Hepatocyte (in vitro differentiated cells): ENCODE data around the gene THPO. TPM values are rescaled to one million over a fixed set of nuclear protein-coding genes. Genes with fewer than 3 reads are reported as not detected.

ENCODE experiments used
- DNase-seq: peaks from one replicate; pipeline ENCODE4 v3.0.0-alpha.2; 2016; ENCODE audit warnings: low spot score
- H2AFZ ChIP-seq: fragments of 200-600 bp; sonication (generic); 2 replicates; pipeline ENCODE4 v1.6.0; 2016; ENCODE audit warnings: antibody characterized with exemption, mild to moderate bottlenecking
- H3K27ac ChIP-seq: fragments of 200-600 bp; sonication (generic); 2 replicates; pipeline ENCODE4 v1.5.1; 2016; ENCODE audit warnings: mild to moderate bottlenecking
- H3K27me3 ChIP-seq: fragments of 200-600 bp; sonication (generic); 2 replicates; pipeline ENCODE4 v1.6.1; 2016
- H3K36me3 ChIP-seq: fragments of 200-600 bp; sonication (generic); replicated peaks from 2 replicates; pipeline ENCODE4 v1.5.1; 2016; ENCODE audit warnings: low read depth; ENCODE audit not compliant: insufficient read depth
- H3K4me1 ChIP-seq: fragments of 200-600 bp; sonication (generic); 2 replicates; pipeline ENCODE4 v1.5.1; 2016; ENCODE audit warnings: mild to moderate bottlenecking, moderate library complexity; ENCODE audit not compliant: insufficient read depth
- H3K4me2 ChIP-seq: fragments of 200-600 bp; sonication (generic); 2 replicates; pipeline ENCODE4 v1.6.0; 2016
- H3K4me3 ChIP-seq: fragments of 200-600 bp; sonication (generic); 2 replicates; pipeline ENCODE4 v1.5.1; 2016; ENCODE audit warnings: mild to moderate bottlenecking
- H3K79me2 ChIP-seq: fragments of 200-600 bp; sonication (generic); 2 replicates; pipeline ENCODE4 v1.6.0; 2017; ENCODE audit warnings: mild to moderate bottlenecking
- H3K9me2 ChIP-seq: fragments of 200-600 bp; sonication (generic); replicated peaks from 2 replicates; pipeline ENCODE4 v1.6.0; 2017; ENCODE audit warnings: mild to moderate bottlenecking; ENCODE audit not compliant: insufficient read depth
- H3K9me3 ChIP-seq: fragments of 200-600 bp; sonication (generic); 2 replicates; pipeline ENCODE4 v1.5.1; 2016; ENCODE audit warnings: low read depth, mild to moderate bottlenecking
- H4K20me1 ChIP-seq: fragments of 200-600 bp; sonication (generic); 2 replicates; pipeline ENCODE4 v1.6.0; 2016; ENCODE audit warnings: mild to moderate bottlenecking; ENCODE audit not compliant: insufficient read depth, poor library complexity, severe bottlenecking
- CTCF ChIP-seq: fragments of 200-600 bp; sonication (generic); IDR thresholded peaks from 2 replicates; pipeline ENCODE4 v1.5.1; 2016; ENCODE audit warnings: antibody characterized with exemption, mild to moderate bottlenecking; ENCODE audit not compliant: poor library complexity
- EZH2 ChIP-seq: fragments of 200-600 bp; sonication (generic); IDR thresholded peaks from 2 replicates; pipeline ENCODE4 v1.6.1; 2016; ENCODE audit warnings: antibody characterized with exemption, mild to moderate bottlenecking, borderline replicate concordance
- EZH2phosphoT487 ChIP-seq: fragments of 200-600 bp; sonication (generic); IDR thresholded peaks from one replicate; pipeline ENCODE4 v1.6.1; 2018; ENCODE audit warnings: antibody characterized with exemption, mild to moderate bottlenecking, low read depth, moderate library complexity; ENCODE audit not compliant: unreplicated experiment, severe bottlenecking
- WGBS: methylation state at CpG from one replicate; pipeline ENCODE4 v1.1.6; 2016; ENCODE audit warnings: low lambda C conversion rate; ENCODE audit errors: missing lambda C conversion rate; 5-methylcytosine and 5-hydroxymethylcytosine counted together
- polyA plus RNA-seq: library from polyadenylated mRNA; unstranded; fragments of >200 nt; fragmentation: Nextera tagmentation; extraction: Ambion mirVana; gene quantifications from 2 replicates; pipeline ENCODE4 v1.2.1, GENCODE V29; 2016
- total RNA-seq: library from RNA; depleted of rRNA; stranded (reverse); fragments of >200 nt; gene quantifications from 2 replicates; pipeline ENCODE4 v1.2.3, GENCODE V29; 2014

THPO gene
- total and polyA plus RNA-seq, 2 experiments from 2014 or later = 1.8 to 5.2 TPM

GRCh38 chr3:184366619-184367289 is 11.3 kb downstream of the THPO start:
- Histone ChIP-seq H2AFZ (no peak overlapping the region), H3K9me2 (no peaks in the 10 kb centered on the region), H3K79me2 (peaks cover 20% of the 10 kb centered on the region), H3K27ac (peak overlapping the region; percentile 86), H3K4me1 (peaks cover 15% of the 10 kb centered on the region), H3K27me3 (no peaks in the 10 kb centered on the region), H3K4me3 (no peak overlapping the region), H3K9me3 (no peaks in the 10 kb centered on the region), H4K20me1 (no peaks in the 10 kb centered on the region), H3K4me2 (peak overlapping the region; percentile 43), H3K36me3 (peaks cover 4% of the 10 kb centered on the region)
- WGBS = 64% methylated on average over 5 of the region's 5 CpGs
- no peak for TF ChIP-seq CTCF
- no peak for TF ChIP-seq EZH2phosphoT487
- TF ChIP-seq EZH2 = no peak
- DNase-seq = peak; percentile 65

- H3K36me3 ChIP-seq = no peaks in the 10 kb centered on the region
- no peaks in the 10 kb centered on the region for H3K9me2 ChIP-seq
- H3K27ac ChIP-seq = peak overlapping the region; percentile 98
- TF ChIP-seq CTCF (peak; percentile 66), EZH2phosphoT487 (no peak)
- H3K9me3 ChIP-seq = no peaks in the 10 kb centered on the region
- peak overlapping the region; percentile 93 for H3K4me3 ChIP-seq
- H3K4me2 ChIP-seq = peak overlapping the region; percentile 98
- H4K20me1 ChIP-seq = no peaks in the 10 kb centered on the region
- H3K79me2 ChIP-seq = peaks cover 43% of the 10 kb centered on the region
- H2AFZ ChIP-seq = peak overlapping the region; percentile 42
- H3K4me1 ChIP-seq = peaks cover 26% of the 10 kb centered on the region
- peak; percentile 99 for DNase-seq
- no peaks in the 10 kb centered on the region for H3K27me3 ChIP-seq
- under 1% methylated on average over 35 of the region's 68 CpGs for WGBS
Measured at GRCh38 chr3:184362668-184363546, 15.1 kb downstream of the THPO start.

- Histone ChIP-seq H4K20me1 (no peaks in the 10 kb centered on the region), H3K9me2 (no peaks in the 10 kb centered on the region), H3K9me3 (no peaks in the 10 kb centered on the region), H3K4me3 (peak overlapping the region; percentile 93), H3K79me2 (peaks cover 43% of the 10 kb centered on the region), H2AFZ (peak overlapping the region; percentile 42), H3K4me2 (peak overlapping the region; percentile 98), H3K27ac (peak overlapping the region; percentile 98), H3K36me3 (no peaks in the 10 kb centered on the region), H3K4me1 (peaks cover 26% of the 10 kb centered on the region), H3K27me3 (no peaks in the 10 kb centered on the region)
- DNase-seq = peak; percentile 81
- TF ChIP-seq EZH2 (no peak), CTCF (no peak), EZH2phosphoT487 (no peak)
- 2% methylated on average over 27 of the region's 38 CpGs for WGBS
Measured at GRCh38 chr3:184361932-184362667, 15.9 kb downstream of the THPO start.
